GM10248 (cell line): ENCODE data around the gene DLGAP3.
A peak's percentile ranks its signal among the peaks of the same experiment; 100 is the strongest.

Experiments
- CTCF ChIA-PET: fragments of 300-600 bp; sonication (Branson Sonifier 250); formaldehyde crosslinking; extraction: SDS; loops from one replicate; lab custom pipeline; 2021; ENCODE audit warnings: antibody characterized with exemption; lab: Yijun Ruan, JAX
- POLR2A ChIA-PET: fragments of 350-650 bp; sonication (Branson Sonifier 250); formaldehyde crosslinking; extraction: SDS; loops from one replicate; lab custom pipeline; 2020; ENCODE audit warnings: antibody characterized with exemption; lab: Yijun Ruan, JAX
- DNase-seq: peaks from one replicate; pipeline ENCODE4 v3.0.0; 2012; ENCODE audit errors: extremely low spot score
- CTCF ChIP-seq: IDR thresholded peaks from 2 replicates; pipeline ENCODE4 v1.5.1; 2012; ENCODE audit warnings: mild to moderate bottlenecking, low read depth; ENCODE audit errors: extremely low read depth, missing control alignments, control extremely low read depth

The DLGAP3 gene

GRCh38 chr1:34885405-34886247 is 43.8 kb downstream of the DLGAP3 start:
- CTCF ChIA-PET: interaction anchor here (0.7 to 4.1 kb wide), 5 partner anchors 9 to 42 kb away, joined by 3 to 23 read pairs (median 3); partner anchors contain the start of gene SMIM12
- no peak for TF ChIP-seq CTCF
- POLR2A ChIA-PET: no interaction called here
- DNase-seq: peak; percentile 56

GRCh38 chr1:34884961-34885360 is 44.5 kb downstream of the DLGAP3 start:
- TF ChIP-seq CTCF: no peak
- DNase-seq: no peak
- ChIA-PET CTCF (interaction anchor here (1.0 to 4.1 kb wide), 4 partner anchors 18 to 32 kb away, joined by 3 to 23 read pairs (median 3); partner anchors contain the start of gene SMIM12), POLR2A (no interaction called here)

GRCh38 chr1:34884536-34884935 is 44.9 kb downstream of the DLGAP3 start:
- ChIA-PET CTCF (interaction anchor here (1.0 to 4.1 kb wide), 4 partner anchors 8 to 31 kb away, joined by 3 to 23 read pairs (median 4); no protein-coding TSS in a partner anchor), POLR2A (no interaction called here)
- no peak for DNase-seq
- no peak for TF ChIP-seq CTCF

GRCh38 chr1:34879230-34879629 is 50.2 kb downstream of the DLGAP3 start:
- ChIA-PET CTCF (interaction anchor here (2.3 kb wide), 1 partner anchor 13 kb away, joined by 7 read pairs; no protein-coding TSS in a partner anchor), POLR2A (no interaction called here)
- no peak for TF ChIP-seq CTCF
- no peak for DNase-seq

GRCh38 chr1:34876406-34876805 is 53.0 kb downstream of the DLGAP3 start:
- CTCF ChIA-PET: no interaction called here
- TF ChIP-seq CTCF: no peak
- POLR2A ChIA-PET: no interaction called here
- no peak for DNase-seq

- no peak for DNase-seq
- no peak for TF ChIP-seq CTCF
- ChIA-PET CTCF (interaction anchor here (1.2 to 1.7 kb wide), 2 partner anchors 8 to 15 kb away, joined by 4 to 6 read pairs; partner anchors contain the start of gene SMIM12), POLR2A (no interaction called here)
Measured at GRCh38 chr1:34874296-34874952, 55.0 kb downstream of the DLGAP3 start.
